Neural progenitor cell (in vitro differentiated cells): ENCODE data around the gene FER1L5.

ENCODE experiments used
- EZH2 ChIP-seq: fragments of 200-600 bp; sonication (generic); IDR thresholded peaks from 2 replicates; pipeline ENCODE4 v1.6.1; 2017; ENCODE audit warnings: antibody characterized with exemption, mild to moderate bottlenecking, moderate library complexity
- EZH2phosphoT487 ChIP-seq: fragments of 200-600 bp; sonication (generic); IDR thresholded peaks from 2 replicates; pipeline ENCODE4 v1.6.1; 2017; ENCODE audit warnings: antibody characterized with exemption
- TF ChIP-seq, protein P1 (sequence below): fragments of 200-600 bp; sonication (generic); IDR thresholded peaks from 2 replicates; pipeline ENCODE4 v1.5.1; 2017; ENCODE audit warnings: antibody characterized with exemption, mild to moderate bottlenecking

DNA sequence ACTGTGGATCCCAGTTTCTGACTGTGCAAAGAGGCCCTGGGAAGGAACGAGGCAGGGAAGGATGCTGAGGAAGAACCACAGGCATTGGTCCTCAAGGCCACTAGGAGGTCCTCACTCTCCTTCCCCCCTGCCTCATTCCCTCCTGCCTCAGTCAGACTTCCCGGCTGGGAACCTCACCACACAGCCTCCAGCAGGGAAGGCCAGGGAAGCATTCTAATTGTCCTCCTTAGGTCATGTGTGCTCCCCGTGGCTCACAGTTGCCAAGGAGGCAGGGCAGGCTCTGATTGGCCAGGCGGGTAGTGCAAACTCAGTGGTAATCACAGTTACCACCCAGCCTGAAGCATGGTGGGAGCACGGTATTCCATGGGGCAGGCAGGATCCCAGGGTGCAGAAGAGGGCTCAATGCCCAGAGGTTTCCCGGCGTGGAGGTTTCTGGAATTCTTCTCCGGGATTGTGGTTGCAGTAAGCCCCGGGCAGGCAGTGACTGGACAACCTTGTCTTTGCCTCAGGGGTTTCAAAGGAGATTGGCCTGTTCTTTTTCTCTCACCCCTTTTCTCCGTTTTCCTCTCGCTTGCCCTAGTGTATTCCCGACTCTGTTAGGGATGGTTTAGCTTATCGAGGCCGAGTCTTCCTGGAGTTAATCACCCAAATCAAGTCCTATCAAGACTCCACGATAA, 27.1 kb downstream of the FER1L5 start:
- TF ChIP-seq, protein P1, sequence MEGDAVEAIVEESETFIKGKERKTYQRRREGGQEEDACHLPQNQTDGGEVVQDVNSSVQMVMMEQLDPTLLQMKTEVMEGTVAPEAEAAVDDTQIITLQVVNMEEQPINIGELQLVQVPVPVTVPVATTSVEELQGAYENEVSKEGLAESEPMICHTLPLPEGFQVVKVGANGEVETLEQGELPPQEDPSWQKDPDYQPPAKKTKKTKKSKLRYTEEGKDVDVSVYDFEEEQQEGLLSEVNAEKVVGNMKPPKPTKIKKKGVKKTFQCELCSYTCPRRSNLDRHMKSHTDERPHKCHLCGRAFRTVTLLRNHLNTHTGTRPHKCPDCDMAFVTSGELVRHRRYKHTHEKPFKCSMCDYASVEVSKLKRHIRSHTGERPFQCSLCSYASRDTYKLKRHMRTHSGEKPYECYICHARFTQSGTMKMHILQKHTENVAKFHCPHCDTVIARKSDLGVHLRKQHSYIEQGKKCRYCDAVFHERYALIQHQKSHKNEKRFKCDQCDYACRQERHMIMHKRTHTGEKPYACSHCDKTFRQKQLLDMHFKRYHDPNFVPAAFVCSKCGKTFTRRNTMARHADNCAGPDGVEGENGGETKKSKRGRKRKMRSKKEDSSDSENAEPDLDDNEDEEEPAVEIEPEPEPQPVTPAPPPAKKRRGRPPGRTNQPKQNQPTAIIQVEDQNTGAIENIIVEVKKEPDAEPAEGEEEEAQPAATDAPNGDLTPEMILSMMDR, result no peak
- TF ChIP-seq EZH2 (no peak), EZH2phosphoT487 (no peak)
